HG03460 (cell line): ENCODE data around the gene ANKFN1.

ENCODE experiments used
- ATAC-seq: cut with Tn5 transposase; IDR thresholded peaks from one replicate; pipeline ENCODE4 v1.9.1; 2021; ENCODE audit not compliant: unreplicated experiment

The ANKFN1 gene

GRCh38 chr17:56486732-56487131, 333.5 kb downstream of the ANKFN1 start:
- ATAC-seq = no peak

GRCh38 chr17:56488800-56489199, 335.5 kb downstream of the ANKFN1 start:
- ATAC-seq = no peak

GRCh38 chr17:56489980-56490379, 336.7 kb downstream of the ANKFN1 start:
- ATAC-seq = no peak

- ATAC-seq = no peak
Observed at GRCh38 chr17:56495556-56495955, 342.3 kb downstream of the ANKFN1 start.

GRCh38 chr17:56497132-56497531, 343.9 kb downstream of the ANKFN1 start:
- ATAC-seq = no peak

- no peak for ATAC-seq
Observed at GRCh38 chr17:56499799-56500388, 346.6 kb downstream of the ANKFN1 start.

- no peak for ATAC-seq
Observed at GRCh38 chr17:56502120-56502654, 348.9 kb downstream of the ANKFN1 start.

- ATAC-seq = no peak
Observed at GRCh38 chr17:56505154-56505756, 352.0 kb downstream of the ANKFN1 start.

GRCh38 chr17:56506349-56506748, 353.1 kb downstream of the ANKFN1 start:
- no peak for ATAC-seq

- ATAC-seq = no peak
Observed at GRCh38 chr17:56510554-56511342, 357.5 kb downstream of the ANKFN1 start.

GRCh38 chr17:56514264-56514663, 361.0 kb downstream of the ANKFN1 start:
- ATAC-seq = no peak

GRCh38 chr17:56514899-56515298, 361.6 kb downstream of the ANKFN1 start:
- no peak for ATAC-seq

- ATAC-seq = no peak
Observed at GRCh38 chr17:56521414-56522141, 368.3 kb downstream of the ANKFN1 start.

GRCh38 chr17:56523042-56523441, 369.8 kb downstream of the ANKFN1 start:
- ATAC-seq = no peak

- no peak for ATAC-seq
Observed at GRCh38 chr17:56528696-56529095, 375.4 kb downstream of the ANKFN1 start.

- ATAC-seq = no peak
Observed at GRCh38 chr17:56532926-56533325, 379.7 kb downstream of the ANKFN1 start.

- ATAC-seq = no peak
Observed at GRCh38 chr17:56536766-56537165, 383.5 kb downstream of the ANKFN1 start.

- no peak for ATAC-seq
Observed at GRCh38 chr17:56540836-56541235, 387.6 kb downstream of the ANKFN1 start.

GRCh38 chr17:56543280-56543679, 390.0 kb downstream of the ANKFN1 start:
- no peak for ATAC-seq

- ATAC-seq = no peak
Observed at GRCh38 chr17:56545106-56545505, 391.8 kb downstream of the ANKFN1 start.

- no peak for ATAC-seq
Observed at GRCh38 chr17:56545930-56546329, 392.7 kb downstream of the ANKFN1 start.
